ENCODE results near the gene ZDHHC18.
"Not testable (repeated sequence)": the region's sequence is repeated elsewhere in the genome, so short reads cannot be mapped to it uniquely, and the experiment has no call there.

The ZDHHC18 gene

DNA sequence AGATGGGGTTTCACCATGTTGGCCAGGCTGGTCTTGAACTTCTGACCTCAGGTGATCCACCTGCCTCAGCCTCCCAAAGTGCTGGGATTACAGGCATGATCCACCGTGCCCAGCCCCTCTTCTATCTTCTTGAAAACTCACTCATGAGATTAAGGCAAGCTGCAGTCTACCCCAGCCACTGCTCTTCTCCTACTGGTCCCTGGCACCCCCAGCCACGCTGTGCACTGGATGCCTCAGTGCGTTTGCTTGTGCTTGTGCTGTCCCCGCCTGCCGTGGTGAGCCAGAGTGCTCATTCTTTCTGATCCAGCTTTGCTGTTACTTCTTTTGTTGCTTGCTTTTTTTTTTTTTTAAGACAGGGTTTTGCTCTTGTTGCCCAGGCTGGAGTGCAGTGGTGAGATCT lies 11.2 kb downstream of the ZDHHC18 start:
- not testable (repeated sequence) for DNase-seq

DNA sequence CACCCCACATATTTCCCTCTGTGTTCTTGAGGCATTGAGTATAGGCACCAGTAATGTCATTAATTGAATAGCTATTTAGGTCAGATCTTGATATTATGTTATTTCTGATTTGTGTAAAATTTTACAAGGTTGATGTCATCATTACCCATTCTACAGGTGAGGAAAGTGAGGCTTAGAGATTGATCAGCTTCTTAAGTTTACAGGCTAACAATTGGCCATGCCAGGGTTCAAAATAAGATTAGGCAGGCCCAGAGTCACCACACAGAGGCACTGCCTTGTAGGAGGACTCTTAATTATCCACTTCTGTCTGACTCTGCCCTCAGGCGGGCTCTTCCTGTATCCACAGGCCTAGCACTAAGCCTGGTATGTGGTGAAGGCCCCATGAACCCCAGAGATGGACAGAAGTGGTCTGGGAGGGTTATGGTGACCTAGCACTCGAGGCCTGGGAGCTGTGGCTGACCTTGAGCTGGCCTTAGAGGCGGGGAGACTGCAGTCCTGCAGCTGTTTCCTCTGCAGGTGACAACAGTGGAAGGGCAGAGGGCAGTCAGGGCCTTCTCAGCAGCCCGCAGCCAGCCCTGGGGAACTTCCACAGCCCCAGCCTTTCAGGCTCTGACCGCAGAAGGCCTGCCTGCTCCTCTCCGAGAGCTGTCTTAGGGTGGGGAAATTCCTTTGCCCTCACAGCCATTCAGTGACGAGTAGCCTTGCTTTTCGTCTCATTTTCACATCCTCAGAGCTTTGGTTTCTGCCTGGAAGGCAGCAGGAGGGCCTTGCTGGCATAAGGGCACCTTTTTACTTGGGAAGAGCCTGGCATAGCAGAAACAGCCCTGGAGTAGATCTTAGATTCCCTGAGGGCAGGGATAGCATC lies 12.2 kb downstream of the ZDHHC18 start:
- no peak for DNase-seq

GRCh38 chr1:26839339-26839722 lies 12.8 kb downstream of the ZDHHC18 start:
- no peak for DNase-seq

GRCh38 chr1:26839779-26840178 lies 13.3 kb downstream of the ZDHHC18 start:
- no peak for DNase-seq

DNA sequence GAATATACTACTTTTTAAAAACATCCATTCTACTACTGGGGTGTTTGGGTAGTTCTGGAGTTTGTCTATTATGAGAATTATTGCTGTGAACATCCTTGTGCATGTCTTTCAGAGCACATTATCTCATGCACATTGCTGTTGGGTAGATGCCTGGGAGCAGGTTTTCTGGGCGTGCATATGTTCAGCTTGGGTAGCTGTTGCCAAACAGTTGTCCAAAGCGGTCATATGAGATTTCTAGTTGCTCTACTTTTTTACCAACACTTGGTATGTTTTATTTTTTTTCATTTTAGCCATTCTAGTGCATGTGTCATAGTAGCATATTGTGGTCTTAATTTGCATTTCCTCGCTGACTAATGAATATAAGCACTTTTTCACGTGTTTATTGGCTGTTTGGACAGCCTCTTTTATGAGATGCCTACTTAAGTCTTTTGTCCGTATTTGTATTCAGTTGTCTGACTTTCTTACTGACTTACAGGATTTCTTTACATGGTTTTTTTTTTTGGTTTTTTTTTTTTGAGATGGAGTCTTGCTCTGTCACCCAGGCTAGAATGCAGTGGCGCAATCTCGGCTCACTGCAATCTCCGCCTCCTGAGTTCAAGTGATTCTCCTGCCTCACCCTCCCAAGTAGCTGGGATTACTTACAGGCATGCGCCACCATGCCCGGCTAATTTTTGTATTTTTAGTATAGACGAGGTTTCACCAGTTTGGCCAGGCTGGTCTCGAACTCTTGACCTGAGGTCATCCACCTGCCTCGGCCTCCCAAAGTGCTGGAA lies 18.1 kb downstream of the ZDHHC18 start:
- no peak for DNase-seq

GRCh38 chr1:26847826-26848225 lies 21.3 kb downstream of the ZDHHC18 start:
- not testable (repeated sequence) for DNase-seq

DNA sequence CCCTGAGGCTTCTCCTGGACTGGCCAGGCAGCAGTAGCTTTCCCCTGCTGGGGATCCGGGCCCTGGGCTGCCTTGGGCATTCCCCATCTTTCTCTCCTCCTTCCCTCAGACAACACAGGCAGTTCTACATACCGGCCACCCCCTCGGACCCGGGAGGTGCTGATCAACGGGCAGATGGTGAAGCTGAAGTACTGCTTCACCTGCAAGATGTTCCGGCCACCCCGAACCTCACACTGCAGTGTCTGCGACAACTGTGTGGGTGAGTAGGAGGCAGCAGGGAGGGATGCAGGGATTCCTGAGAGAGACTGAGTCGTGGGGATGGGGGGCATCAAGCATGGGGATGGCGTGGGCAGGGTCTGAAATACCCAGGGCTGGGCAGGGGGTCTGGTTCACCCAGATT lies 22.0 kb downstream of the ZDHHC18 start:
- no peak for DNase-seq

DNA sequence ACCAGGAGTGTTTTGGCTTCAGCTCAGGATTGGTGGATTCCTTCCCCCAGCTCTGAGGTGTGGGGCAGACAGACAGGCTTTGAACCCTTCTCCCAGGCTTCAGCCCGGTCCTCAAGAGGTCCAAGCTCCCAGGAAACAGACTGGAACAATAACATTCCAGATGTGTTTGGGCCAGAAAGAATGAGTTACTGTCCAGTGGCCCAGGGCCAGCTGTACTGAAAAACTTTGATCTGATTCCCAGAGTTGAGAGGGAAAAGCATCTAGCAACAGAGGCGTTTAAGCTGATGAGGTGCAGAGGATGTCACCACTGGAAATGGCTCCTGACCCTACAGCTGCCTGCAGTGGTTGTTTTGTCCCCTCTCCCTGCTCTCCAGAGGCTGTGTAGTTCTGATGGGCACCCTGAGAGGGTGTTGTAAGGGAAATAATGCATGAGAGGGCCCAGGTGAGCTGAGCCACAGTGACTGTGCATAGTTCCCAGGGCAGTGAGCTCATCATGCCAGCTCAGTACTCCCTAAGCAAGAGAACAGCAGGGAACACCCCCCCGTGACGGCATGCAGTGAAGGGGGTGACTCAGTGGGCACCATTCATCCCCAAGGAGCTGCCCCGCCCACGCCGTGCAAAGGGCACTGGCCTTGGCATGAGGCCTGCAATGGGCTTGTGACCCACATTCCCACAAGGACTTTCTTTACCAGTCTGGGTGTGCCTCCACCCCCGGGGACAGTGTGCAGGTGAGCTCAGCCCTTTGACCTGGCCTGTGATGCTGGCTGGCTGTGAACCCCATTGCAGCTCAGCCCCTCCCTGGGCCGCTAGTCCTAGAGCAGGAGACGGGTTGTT lies 22.7 kb downstream of the ZDHHC18 start:
- DNase-seq = no peak

DNA sequence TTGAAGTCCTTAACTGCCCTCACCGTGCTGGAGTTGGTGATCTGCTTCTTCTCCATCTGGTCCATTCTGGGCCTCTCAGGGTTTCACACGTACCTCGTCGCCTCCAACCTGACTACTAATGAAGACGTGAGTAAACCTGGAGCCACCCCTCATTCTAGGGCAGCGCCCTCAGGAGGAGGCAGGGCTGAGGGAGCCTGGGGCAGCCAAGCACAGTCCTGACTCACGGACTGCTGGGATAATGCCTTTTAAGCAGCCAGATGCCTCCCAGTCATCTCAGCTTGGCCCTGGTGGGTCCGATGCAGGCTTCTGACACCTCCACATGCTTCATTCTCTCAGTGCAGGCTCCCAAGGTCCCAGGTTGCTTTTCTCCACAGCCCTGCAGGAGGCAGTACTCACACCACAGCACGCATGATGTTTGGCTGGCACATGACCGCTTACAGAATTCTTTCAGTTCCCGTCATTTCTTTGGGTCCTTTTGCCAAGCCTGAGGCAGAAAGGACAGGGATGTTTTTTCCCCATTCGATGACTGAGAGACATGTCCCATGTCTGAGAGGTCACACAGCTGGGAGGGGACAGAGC lies 24.7 kb downstream of the ZDHHC18 start:
- DNase-seq = no peak

- DNase-seq = no peak
Observed at GRCh38 chr1:26852701-26853100, 26.2 kb downstream of the ZDHHC18 start.

GRCh38 chr1:26853156-26853555 lies 26.7 kb downstream of the ZDHHC18 start:
- peak; percentile 47 for DNase-seq

DNA sequence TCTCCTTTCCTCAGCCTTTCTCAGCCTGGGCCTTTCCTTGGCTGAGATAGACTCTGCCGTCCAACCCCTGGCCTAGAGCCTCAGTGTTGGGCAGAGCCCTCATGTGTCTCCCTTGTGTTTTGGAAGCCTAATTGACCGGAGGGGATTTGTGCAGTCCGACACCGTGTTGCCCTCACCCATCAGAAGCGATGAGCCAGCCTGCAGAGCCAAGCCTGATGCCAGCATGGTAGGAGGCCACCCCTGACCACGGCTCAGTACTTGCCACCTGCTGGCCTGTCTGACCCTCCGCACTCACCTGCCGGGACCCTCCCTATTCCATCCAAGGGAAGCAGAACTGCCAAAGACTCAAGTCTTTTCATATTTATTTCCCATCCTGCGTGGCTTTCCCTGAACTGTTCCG lies 27.1 kb downstream of the ZDHHC18 start:
- DNase-seq = no peak

GRCh38 chr1:26854906-26855305 lies 28.4 kb downstream of the ZDHHC18 start:
- no peak for DNase-seq

GRCh38 chr1:26855636-26856035 lies 29.1 kb downstream of the ZDHHC18 start:
- DNase-seq = no peak

DNA sequence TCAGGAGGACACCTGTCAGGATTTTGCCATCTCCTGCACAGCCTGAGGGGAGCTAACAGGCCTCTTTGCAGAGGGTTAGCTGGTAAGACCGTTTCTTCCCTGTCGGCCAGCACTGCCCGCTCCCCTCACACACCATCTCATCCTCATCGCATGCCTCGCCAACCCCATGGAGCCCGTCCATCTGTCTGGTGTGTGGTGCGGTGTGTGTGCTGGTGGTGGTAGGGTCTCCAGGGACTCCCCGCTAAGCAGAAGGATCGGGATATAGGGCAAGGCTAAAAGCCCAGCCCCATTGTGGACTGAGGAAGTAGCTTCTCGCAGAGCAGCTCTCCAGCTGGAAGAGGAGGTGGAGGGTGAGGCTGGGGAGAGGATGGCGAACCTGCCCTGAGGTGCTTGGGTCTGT lies 29.7 kb downstream of the ZDHHC18 start:
- no peak for DNase-seq

- DNase-seq = no peak
Observed at GRCh38 chr1:26856604-26857469, 30.3 kb downstream of the ZDHHC18 start.

DNA sequence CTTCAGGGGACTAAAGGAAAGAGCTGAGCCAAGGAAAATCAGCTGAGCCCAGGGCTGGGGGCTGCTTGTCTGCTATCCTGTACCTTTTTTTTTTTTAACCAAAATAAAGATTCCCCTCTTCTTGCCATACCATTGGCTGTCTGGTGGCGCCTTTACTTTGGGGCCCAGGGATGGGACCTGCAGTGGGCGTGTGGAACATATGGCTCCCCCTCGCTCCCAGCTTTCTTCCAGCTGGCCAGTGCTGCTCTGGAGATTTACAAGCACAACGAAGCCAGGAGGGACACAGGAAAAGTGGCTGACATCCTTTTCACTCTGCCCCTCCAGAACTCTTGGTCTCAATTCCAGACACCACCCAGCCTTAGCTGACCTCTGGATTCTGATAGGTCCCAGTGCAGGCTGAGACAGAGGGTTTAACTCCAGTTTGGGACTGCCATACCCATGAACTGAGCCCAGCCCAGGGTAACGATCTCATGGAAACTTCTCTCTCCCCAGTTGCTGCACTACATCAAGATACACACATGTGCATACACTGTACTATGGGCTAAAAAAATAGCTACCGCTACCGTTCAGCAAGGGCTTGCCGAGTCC lies 31.1 kb downstream of the ZDHHC18 start:
- DNase-seq = no peak

- no peak for DNase-seq
Observed at GRCh38 chr1:26858160-26858559, 31.7 kb downstream of the ZDHHC18 start.

DNA sequence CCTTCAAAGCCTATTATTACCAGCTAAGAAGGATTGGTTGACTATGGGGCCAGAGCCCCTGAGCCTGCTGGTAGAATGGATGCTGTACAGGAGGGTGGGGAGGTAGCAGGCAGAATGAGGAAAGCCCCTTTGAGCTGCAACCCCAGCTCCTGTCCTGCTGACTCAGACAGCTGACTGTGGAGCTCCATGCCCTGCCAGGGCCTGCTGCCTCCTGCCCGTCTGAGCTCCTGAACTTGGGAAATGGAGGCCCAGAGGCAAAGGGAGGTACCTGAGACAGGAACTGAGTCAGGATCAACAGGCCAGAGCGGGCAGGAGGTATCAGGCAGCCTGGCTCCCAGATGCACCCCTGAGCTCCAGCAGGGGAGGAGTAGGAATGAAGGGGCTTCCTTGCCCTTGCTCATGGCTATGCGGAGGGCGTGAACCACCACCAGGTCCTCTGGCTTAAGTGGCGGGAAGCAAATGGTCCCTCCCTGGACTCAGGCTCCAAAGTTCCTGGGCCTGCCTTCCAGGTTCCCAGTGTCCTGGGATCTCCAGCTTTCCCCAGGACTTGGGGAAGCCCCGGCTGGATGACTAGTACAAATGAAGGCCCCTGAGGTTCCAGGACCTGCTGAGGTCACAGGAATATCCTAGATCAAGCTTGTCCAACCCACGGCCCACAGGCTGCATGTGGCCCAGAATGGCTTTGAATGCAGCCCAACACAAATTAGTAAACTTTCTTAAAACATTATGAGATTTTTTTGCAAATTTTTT lies 32.6 kb downstream of the ZDHHC18 start:
- no peak for DNase-seq

GRCh38 chr1:26861286-26861701 lies 34.8 kb downstream of the ZDHHC18 start:
- DNase-seq = no peak

Measured in midbrain (tissue), 1 donor.